Measurements from ENCODE around the gene SRPK2. TPM values are rescaled to one million over a fixed set of nuclear protein-coding genes. Genes with fewer than 3 reads are reported as not detected.
"Not testable (repeated sequence)": the region's sequence is repeated elsewhere in the genome, so short reads cannot be mapped to it uniquely, and the experiment has no call there.

SRPK2 gene
- total and polyA plus RNA-seq, 2 donors (not counting 1 experiment from before 2014, with no cell fraction given), result 15.2 to 108 TPM

DNA sequence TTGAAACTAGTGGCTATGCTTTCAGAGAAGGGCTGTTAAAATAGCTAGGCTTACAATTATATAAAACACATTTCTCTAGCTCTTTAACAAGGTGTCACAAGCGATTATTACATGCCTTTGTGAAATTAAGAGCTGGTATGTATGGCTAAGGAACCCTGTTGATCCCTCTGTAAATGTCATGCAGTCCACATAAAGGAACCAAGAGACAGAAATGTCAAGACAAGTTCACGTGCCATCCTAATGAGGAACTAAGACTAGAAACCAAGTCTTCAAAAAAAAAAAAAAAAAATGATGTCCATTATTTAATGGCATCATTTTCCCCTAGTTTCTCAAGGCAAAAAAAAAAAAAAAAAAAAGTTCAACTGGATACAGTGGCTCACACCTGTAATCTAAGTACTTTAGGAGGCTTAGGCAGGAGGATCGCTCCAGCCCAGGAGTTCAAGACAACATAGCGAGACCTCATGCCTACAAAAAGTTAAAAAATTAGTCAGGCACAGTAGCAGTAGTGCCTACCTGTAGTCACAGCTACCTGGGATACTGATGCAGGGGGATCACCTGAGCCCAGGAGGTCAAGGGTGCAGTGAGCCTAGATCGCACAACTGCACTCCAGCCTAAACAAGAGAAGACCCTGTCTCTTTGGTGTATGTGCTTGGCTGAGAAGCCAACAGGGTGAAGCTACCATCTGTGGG lies 63.4 kb downstream of the SRPK2 start:
- H2AFZ ChIP-seq (ENCODE audit: insufficient read depth, low read depth, low read length, poor library complexity, severe bottlenecking), result no peak overlapping the region
- intact Hi-C loops (cut with micrococcal nuclease), result no loop called here
- H3K79me2 ChIP-seq (ENCODE audit: control insufficient read depth, insufficient read depth, low read length), result peaks cover 96% of the 10 kb centered on the region
- H3K4me3 ChIP-seq (ENCODE audit: control extremely low read depth in 1 of 5, extremely low read depth in 1 of 5, insufficient read depth in 1 of 5, low read depth in 2 of 5, low read length in 4 of 5), result no peak overlapping the region
- H3K9ac ChIP-seq (ENCODE audit: low read length), result no peak overlapping the region
- H3K27ac ChIP-seq (ENCODE audit: low read length in 2 of 2), result peak overlapping the region in 1 of 2 donors; percentile 7
- DNase-seq (peak; percentile 42), ATAC-seq (ENCODE audit: low read depth) (peak; percentile 78)
- H3K36me3 ChIP-seq (replicated peaks in 1 of 2; ENCODE audit: control extremely low read depth in 1 of 2, control insufficient read depth in 1 of 2, extremely low read depth in 1 of 2, insufficient read depth in 2 of 2, low read length in 1 of 2), result peaks cover 0 to 4% of the 10 kb centered on the region in 2 experiments
- ChIA-PET POLR2A (interaction anchor here (0.7 kb wide), 1 partner anchor 442 kb away, joined by 8 read pairs; no protein-coding TSS in a partner anchor), CTCF (interaction anchor here (0.6 to 1.2 kb wide), 6 partner anchors 29 to 407 kb away, joined by 3 to 4 read pairs (median 3); no protein-coding TSS in a partner anchor)
- no peaks in the 10 kb centered on the region for H3K27me3 ChIP-seq (replicated peaks in 1 of 4; ENCODE audit: control extremely low read depth in 1 of 4, control insufficient read depth in 3 of 4, insufficient read depth in 4 of 4, low read length in 3 of 4)
- no peak for TF ChIP-seq EZH2 (IDR thresholded peaks at IDR 0.05; ENCODE audit: borderline replicate concordance, insufficient read depth, low read depth, low read length, poor library complexity, severe bottlenecking)
- TF ChIP-seq, protein P1, sequence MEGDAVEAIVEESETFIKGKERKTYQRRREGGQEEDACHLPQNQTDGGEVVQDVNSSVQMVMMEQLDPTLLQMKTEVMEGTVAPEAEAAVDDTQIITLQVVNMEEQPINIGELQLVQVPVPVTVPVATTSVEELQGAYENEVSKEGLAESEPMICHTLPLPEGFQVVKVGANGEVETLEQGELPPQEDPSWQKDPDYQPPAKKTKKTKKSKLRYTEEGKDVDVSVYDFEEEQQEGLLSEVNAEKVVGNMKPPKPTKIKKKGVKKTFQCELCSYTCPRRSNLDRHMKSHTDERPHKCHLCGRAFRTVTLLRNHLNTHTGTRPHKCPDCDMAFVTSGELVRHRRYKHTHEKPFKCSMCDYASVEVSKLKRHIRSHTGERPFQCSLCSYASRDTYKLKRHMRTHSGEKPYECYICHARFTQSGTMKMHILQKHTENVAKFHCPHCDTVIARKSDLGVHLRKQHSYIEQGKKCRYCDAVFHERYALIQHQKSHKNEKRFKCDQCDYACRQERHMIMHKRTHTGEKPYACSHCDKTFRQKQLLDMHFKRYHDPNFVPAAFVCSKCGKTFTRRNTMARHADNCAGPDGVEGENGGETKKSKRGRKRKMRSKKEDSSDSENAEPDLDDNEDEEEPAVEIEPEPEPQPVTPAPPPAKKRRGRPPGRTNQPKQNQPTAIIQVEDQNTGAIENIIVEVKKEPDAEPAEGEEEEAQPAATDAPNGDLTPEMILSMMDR (IDR thresholded peaks at IDR 0.05), result no peak
- Mint-ChIP-seq H3K27me3 (no peaks in the 10 kb centered on the region), H3K4me3 (peak overlapping the region; percentile 6), H3K27ac (peak overlapping the region; percentile 51), H3K9me3 (ENCODE audit: insufficient read depth) (no peaks in the 10 kb centered on the region), H3K4me1 (peaks cover 52% of the 10 kb centered on the region)
- H4K20me1 ChIP-seq (ENCODE audit: control insufficient read depth, insufficient read depth, low read length, poor library complexity, severe bottlenecking), result peaks cover 56% of the 10 kb centered on the region
- H3K4me1 ChIP-seq (ENCODE audit: control insufficient read depth in 2 of 2, insufficient read depth in 2 of 2, low read length in 2 of 2), result peaks cover 10 to 12% of the 10 kb centered on the region in 2 donors
- H3K9me3 ChIP-seq (ENCODE audit: control extremely low read depth in 1 of 3, control insufficient read depth in 2 of 3, insufficient read depth in 1 of 3, low read length in 2 of 3), result peaks cover 0 to 4% (median 0%) of the 10 kb centered on the region in 3 donors
- H3K4me2 ChIP-seq (replicated peaks; ENCODE audit: low read depth, low read length, poor library complexity, severe bottlenecking), result peak overlapping the region; percentile 2
- 100% methylated on average over 3 of the region's 5 CpGs for whole genome bisulfite sequencing (ENCODE audit: insufficient coverage)

DNA sequence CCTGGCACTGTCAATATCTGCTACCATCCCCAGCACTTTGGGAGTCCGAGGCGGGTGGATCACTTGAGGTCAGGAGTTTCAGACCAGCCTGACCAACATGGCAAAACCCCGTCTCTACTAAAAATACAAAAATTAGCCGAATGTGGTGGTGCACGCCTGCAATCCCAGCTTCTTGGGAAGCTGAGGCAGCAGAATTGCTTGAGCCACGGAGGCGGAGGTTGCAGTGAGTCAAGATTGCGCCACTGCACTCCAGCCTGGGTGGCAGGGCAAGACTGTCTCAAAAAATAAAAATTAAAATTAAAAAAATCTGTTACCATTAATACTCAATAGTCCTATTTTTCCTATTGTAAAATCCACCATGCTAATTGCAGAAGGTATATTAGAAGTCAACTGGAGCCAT lies 64.1 kb downstream of the SRPK2 start:
- H3K36me3 ChIP-seq (replicated peaks in 1 of 2; ENCODE audit: control extremely low read depth in 1 of 2, control insufficient read depth in 1 of 2, extremely low read depth in 1 of 2, insufficient read depth in 2 of 2, low read length in 1 of 2); H3K27me3 ChIP-seq (replicated peaks in 1 of 4; ENCODE audit: control extremely low read depth in 1 of 4, control insufficient read depth in 3 of 4, insufficient read depth in 4 of 4, low read length in 3 of 4); intact Hi-C loops (cut with micrococcal nuclease); H3K4me3 Mint-ChIP-seq; H3K4me3 ChIP-seq (ENCODE audit: control extremely low read depth in 1 of 5, extremely low read depth in 1 of 5, insufficient read depth in 1 of 5, low read depth in 2 of 5, low read length in 4 of 5); ATAC-seq (ENCODE audit: low read depth); H3K9ac ChIP-seq (ENCODE audit: low read length); H3K27me3 Mint-ChIP-seq; H3K9me3 ChIP-seq (ENCODE audit: control extremely low read depth in 1 of 3, control insufficient read depth in 2 of 3, insufficient read depth in 1 of 3, low read length in 2 of 3); H2AFZ ChIP-seq (ENCODE audit: insufficient read depth, low read depth, low read length, poor library complexity, severe bottlenecking); H3K27ac ChIP-seq (ENCODE audit: low read length in 2 of 2); DNase-seq; H3K9me3 Mint-ChIP-seq (ENCODE audit: insufficient read depth): not testable (repeated sequence)
- peak overlapping the region; percentile 33 for H3K27ac Mint-ChIP-seq
- H3K4me1 Mint-ChIP-seq, result peaks cover 59% of the 10 kb centered on the region
- Histone ChIP-seq H3K4me1 (ENCODE audit: control insufficient read depth in 2 of 2, insufficient read depth in 2 of 2, low read length in 2 of 2) (peaks cover 12 to 14% of the 10 kb centered on the region in 2 donors), H3K79me2 (ENCODE audit: control insufficient read depth, insufficient read depth, low read length) (peaks cover 98% of the 10 kb centered on the region), H4K20me1 (ENCODE audit: control insufficient read depth, insufficient read depth, low read length, poor library complexity, severe bottlenecking) (peaks cover 57% of the 10 kb centered on the region), H3K4me2 (replicated peaks; ENCODE audit: low read depth, low read length, poor library complexity, severe bottlenecking) (peak overlapping the region; percentile 2)
- 96% methylated on average over 5 of the region's 8 CpGs for WGBS (ENCODE audit: insufficient coverage)
- ChIA-PET CTCF (interaction anchor here (0.6 to 1.2 kb wide), 2 partner anchors 30 to 105 kb away, joined by 3 to 4 read pairs; no protein-coding TSS in a partner anchor), POLR2A (interaction anchor here (0.7 kb wide), 1 partner anchor 441 kb away, joined by 8 read pairs; no protein-coding TSS in a partner anchor)
